ENCODE results near the gene PTGES.

The PTGES gene

GRCh38 chr9:129746092-129746777, 6.6 kb downstream of the PTGES start:
- no peak for DNase-seq (ENCODE audit: low read depth, low spot score)

DNA sequence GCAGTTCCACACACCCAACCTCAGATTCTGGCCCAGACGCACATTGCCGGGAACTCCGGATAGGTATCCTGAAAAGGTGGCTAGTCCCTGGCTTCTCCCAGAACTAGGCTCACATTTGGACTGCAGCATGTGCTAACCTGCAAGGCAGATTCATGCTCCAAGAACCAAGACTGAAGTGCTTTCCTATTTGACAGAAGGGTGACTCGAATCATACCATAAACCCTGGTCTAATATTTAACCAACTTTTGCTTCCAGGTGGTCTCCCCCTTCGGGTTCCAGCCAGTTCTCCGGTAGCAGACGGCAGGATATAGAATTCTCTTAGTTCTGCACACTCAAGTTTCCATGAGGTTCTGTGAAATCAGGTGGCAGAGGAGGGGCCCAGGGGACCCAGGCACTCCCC, 7.6 kb downstream of the PTGES start:
- no peak for DNase-seq (ENCODE audit: low read depth, low spot score)

DNA sequence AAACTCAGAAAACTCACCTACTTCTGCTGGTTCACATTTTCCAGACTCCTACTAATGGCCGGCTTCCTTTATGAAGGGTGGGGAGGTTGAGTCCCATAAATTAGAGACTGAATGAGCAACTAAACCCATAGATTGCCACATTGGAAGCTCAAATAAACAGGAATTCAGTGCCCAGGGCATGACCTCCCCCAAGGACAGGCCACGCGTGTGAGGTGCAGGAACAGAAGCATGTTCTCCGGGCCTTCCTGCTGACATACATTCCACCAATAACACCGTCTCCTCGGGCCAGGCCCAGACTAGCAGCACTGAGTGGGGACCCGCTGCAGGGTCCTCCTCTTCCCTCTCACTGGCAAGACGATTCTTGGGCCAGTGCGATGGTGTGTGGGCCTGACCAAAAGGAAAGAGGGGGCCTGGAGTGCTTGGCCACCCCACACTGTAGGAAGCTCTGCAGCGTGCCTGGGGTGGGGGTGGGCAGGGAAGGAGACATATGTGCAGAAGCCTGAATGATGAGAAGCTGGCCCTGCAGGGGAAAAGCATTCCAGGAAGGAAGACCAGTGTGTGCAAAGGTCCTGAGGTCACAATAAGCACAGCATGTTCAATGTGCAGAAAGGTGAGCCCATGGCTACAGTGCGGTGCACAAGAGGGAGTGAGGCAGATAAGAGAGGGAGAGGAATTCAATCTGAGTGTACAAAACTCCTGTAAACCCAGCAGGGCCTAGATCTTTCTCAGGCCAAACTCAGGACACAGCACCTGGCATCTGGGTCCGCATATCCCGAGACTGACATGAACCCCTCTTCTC, 12.0 kb downstream of the PTGES start:
- no peak for DNase-seq (ENCODE audit: low read depth, low spot score)

DNA sequence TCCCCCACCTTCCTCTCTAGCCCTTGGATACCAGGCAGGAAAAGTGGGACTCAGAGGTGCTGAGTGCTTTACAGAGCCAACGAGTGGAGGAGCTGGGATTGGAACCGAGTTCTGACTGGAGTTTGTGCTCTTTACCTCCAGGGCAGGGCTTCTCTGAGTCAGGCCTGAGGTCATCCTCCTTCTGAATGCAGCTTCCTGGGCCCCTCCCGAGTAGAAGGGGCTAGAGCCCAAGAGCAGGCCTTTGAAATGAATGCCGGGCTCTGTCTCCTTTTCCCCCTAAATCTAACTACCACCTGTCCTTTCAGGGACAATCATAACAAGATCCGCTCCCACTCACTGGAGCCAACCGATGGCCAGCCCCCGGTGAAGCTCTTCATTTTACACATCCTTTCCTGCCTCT, 12.7 kb downstream of the PTGES start:
- no peak for DNase-seq (ENCODE audit: low read depth, low spot score)

DNA sequence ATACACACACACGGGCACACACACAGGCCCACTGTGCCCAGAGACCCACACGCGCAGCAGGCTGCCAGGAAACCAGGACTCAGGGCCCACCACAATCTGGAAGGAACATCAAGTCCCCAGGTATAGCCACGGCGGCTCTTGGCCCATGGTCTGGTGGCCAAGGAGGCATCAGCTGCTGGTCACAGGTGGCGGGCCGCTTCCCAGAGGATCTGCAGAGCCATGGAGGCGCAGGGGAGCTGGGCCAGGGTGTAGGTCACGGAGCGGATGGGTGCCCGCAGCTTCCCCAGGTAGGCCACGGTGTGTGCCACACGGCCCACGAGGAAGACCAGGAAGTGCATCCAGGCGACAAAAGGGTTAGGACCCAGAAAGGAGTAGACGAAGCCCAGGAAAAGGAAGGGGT, 13.4 kb downstream of the PTGES start:
- DNase-seq (ENCODE audit: low read depth, low spot score): no peak

GRCh38 chr9:129737479-129738274, 15.2 kb downstream of the PTGES start:
- DNase-seq (ENCODE audit: low read depth, low spot score): peak; percentile 76

GRCh38 chr9:129736334-129736733, 16.5 kb downstream of the PTGES start:
- DNase-seq (ENCODE audit: low read depth, low spot score): no peak

GRCh38 chr9:129735546-129735945, 17.3 kb downstream of the PTGES start:
- DNase-seq (ENCODE audit: low read depth, low spot score): no peak

- no peak for DNase-seq (ENCODE audit: low read depth, low spot score)
These were observed 19.2 kb downstream of the PTGES start for GRCh38 chr9:129733632-129733953.

DNA sequence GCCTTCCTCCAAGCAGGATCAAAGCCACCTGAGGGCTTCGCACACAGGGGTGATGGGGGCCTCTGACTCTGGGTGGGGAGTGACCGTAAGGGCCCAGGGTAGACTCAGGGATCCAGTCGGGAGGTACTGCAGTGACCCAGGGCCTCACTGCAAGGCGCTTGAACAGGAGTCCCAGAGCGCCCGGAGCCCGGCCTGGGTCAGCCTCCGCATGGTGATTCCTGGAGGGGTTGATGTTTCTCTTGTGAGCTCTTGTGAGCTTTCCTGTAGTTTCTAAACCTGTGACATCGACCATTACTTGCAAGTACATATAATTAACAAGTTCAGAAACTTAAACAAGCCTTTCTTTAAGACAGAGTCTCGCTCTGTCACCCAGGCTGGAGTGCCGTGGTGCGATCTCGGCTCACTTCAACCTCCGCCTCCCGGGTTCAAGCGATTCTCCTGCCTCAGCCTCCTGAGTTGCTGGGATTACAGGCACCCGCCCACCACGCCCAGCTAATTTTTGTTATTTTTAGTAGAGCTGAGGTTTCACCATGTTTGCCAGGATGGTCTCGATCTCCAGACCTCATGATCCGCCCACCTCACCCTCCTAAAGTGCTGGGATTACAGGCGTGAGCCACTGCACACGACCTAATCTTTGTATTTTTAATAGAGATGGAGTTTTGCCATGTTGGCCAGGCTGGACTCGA, 19.8 kb downstream of the PTGES start:
- DNase-seq (ENCODE audit: low read depth, low spot score): no peak

DNA sequence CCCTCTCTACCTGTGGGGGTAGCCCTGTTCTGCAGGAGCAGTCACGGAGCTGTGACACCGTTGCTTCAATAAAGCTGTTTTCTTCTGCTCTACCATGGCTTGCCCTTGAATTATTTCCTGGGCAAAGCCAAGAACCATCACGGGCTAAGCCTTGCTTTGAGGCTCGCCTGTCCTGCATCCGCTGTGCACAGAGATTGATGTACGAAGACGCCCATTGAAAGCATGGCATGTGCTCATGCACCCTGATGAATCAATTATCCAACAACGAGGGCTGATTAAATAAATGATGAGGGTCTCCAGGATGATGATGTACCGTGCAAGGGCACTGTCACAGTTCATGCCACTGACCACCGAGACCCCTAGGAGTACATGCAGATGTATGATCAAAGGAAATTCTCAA, 20.7 kb downstream of the PTGES start:
- no peak for DNase-seq (ENCODE audit: low read depth, low spot score)

- DNase-seq (ENCODE audit: low read depth, low spot score): no peak
These were observed 21.3 kb downstream of the PTGES start for GRCh38 chr9:129731477-129732085.

DNA sequence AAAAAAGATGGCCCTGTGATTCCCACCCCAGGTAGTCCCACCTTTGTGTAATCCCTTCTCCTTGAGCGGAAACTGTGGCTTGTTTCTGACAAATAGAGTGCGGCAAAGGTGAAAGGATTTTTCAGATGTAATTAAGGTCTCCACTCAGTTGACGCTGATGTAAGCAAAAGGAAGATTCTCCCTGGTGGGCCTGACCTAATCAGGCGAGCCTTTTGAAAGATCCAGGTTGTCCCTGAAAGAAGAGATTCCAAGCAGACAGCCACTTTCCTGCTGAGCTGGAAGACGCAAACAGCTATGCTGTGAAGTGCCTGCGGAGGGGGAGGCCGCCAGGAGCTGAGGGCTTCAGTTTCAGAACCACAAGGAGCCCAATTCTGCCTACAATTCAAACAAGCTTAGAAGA, 24.1 kb downstream of the PTGES start:
- DNase-seq (ENCODE audit: low read depth, low spot score): no peak

- peak; percentile 12 for DNase-seq (ENCODE audit: low read depth, low spot score)
These were observed 26.3 kb downstream of the PTGES start for GRCh38 chr9:129726322-129727160.

DNA sequence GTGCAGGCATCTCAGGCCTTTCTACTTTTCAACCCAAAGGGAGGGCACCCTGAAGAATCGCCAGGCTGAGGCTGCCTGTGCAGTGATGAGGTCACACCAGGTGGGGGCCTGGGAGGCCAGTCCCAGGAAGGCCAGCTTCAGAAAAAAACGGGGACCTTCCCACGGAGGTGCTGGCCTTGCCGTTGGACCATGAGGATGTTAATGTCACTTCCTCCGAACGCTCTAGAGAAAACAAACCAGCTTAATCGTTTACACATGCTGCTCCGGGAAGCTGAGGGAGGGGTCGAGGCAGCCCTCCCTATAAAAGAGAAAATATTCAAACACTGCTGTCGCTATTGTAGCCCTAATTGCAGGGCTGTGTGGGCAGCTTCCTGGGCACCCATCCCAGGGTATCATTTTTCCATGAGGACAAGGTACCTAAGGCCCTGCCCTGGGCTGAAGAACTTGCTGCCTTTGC, 27.0 kb downstream of the PTGES start:
- DNase-seq (ENCODE audit: low read depth, low spot score): no peak

DNA sequence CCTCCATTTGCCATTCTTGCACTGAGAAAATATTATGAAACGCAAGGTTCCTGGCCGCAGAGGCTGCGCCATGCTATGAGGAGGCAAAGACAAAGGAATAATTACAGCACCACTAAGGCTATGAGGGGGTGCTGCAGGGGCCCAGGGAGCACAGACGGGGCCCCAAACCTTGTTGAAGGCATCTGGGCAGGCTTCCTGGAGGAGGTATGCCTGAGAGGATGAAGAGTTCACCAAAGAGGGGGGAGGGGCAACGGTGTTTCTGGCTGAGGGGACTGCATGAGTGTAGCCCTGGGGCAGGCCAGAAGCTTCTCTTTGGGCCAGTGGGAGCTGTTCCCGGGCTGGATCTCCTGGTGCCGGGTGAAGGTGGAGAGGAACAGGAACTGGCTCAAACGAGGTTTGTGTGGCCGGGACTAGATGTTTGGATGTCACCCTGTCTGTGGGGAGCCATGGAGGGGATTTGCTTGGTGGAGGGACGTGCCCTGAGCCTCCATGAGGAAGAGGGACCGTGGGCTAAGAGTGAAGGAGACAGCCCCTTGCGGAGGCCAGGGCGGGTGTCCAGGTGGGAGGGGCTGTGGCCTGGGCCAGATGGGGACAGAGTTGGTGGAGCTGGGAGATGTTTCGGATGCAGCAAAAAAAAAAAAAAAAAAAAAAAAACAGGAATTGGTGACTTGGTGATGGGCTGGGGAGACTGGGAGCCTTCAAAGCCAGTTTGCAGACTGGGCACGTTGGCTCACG, 28.2 kb downstream of the PTGES start:
- DNase-seq (ENCODE audit: low read depth, low spot score): no peak

- no peak for DNase-seq (ENCODE audit: low read depth, low spot score)
These were observed 29.9 kb downstream of the PTGES start for GRCh38 chr9:129722913-129723312.

DNA sequence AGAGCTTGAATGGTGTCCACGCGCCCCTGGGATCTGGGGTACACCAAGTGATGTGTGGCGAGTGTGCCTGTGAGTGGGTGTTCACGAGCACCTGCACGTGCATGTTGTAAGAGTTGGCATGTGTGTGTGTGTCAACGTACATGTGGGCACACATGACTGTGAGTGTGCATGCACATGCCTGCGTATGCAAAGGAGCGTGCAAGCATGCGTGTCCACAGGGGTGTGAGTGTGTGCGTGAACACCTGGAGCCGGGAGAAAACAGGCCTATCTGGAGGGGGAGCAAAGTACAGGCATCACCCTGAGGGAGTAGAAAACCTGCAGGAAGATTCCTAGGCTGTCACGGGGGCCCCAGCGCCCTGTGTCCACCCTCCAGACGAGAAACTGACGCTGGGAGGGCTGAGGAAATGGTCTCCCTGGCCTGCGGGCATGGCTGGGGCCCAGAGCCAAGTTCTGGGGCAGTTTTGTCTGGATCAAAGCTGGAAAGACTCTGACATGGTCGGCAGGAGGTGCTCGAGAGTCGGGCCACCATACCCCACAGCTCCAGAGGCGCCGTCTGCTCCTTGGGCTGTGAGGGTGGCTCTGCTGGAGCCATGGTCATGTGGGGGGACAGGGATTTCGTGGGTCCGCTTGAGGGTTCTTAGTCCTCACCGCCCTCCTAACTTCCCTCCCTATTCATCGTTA, 31.8 kb downstream of the PTGES start:
- DNase-seq (ENCODE audit: low read depth, low spot score): no peak

DNA sequence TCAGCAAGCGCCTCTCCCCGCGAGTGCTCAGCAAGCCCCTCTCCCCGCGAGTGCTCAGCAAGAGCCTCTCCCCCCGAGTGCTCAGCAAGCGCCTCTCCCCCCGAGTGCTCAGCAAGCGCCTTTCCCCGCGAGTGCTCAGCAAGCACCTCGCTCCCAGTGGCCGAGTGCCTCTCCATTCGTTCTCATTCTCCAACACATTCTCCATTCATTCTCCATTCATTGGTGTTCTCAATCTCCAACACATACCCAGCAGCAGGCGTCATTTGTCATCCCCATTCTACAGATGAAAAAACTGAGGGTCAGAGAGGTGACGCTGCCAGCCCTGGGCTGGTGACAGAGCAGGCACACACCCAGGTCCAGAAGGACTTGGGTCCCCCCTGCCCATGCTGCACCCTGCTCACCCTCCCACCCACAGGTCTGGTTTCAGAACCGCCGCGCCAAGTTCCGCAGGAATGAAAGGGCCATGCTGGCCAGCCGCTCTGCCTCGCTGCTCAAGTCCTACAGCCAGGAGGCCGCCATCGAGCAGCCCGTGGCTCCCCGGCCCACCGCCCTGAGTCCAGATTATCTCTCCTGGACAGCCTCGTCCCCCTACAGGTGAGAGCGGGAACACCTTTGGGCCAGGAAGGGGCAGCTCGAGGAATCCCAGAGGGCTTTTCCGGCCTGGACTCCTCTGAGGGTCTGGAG, 32.5 kb downstream of the PTGES start:
- DNase-seq (ENCODE audit: low read depth, low spot score): no peak

Measured in activated CD4-positive, CD25-positive, alpha-beta regulatory T cell treated with anti-CD3 and anti-CD28 coated beads, Interleukin-2, amount 50 U/mL, for 16 hours (primary cell).